ENCODE data around the gene TOPAZ1. TPM values are rescaled to one million over a fixed set of nuclear protein-coding genes. Genes with fewer than 3 reads are reported as not detected.

The TOPAZ1 gene
- polyA plus RNA-seq, 1 donor from 2014 or later, result not detected

GRCh38 chr3:44238889-44239288, 2.8 kb upstream of the TOPAZ1 start:
- Histone ChIP-seq H3K9ac (ENCODE audit: low read length) (no peak overlapping the region), H4K20me1 (ENCODE audit: insufficient read depth) (no peaks in the 10 kb centered on the region), H3K36me3 (ENCODE audit: insufficient read depth, low read length) (no peaks in the 10 kb centered on the region), H3K79me2 (replicated peaks; ENCODE audit: insufficient read depth, low read length) (no peaks in the 10 kb centered on the region), H3K27me3 (ENCODE audit: insufficient read depth, low read depth, low read length) (no peaks in the 10 kb centered on the region), H3F3A (ENCODE audit: insufficient read depth, low read length, poor library complexity, severe bottlenecking) (no peaks in the 10 kb centered on the region), H3K4me2 (ENCODE audit: low read length) (no peak overlapping the region), H3K9me3 (ENCODE audit: low read length) (no peaks in the 10 kb centered on the region), H3K9me2 (ENCODE audit: insufficient read depth, low read length) (no peaks in the 10 kb centered on the region), H2AFZ (ENCODE audit: low read depth, low read length) (no peak overlapping the region), H3K4me3 (ENCODE audit: low read length) (no peak overlapping the region), H3K27ac (ENCODE audit: low read length) (no peak overlapping the region)
- TF ChIP-seq SMC3 (conservative IDR thresholded peaks at IDR 0.05; ENCODE audit: poor library complexity) (no peak), TAF1 (IDR thresholded peaks at IDR 0.05; ENCODE audit: low read depth) (no peak), EZH2 (IDR thresholded peaks at IDR 0.05; ENCODE audit: borderline replicate concordance, insufficient read depth, low read length, poor library complexity, severe bottlenecking) (no peak), EP300 (conservative IDR thresholded peaks at IDR 0.05; ENCODE audit: poor library complexity, severe bottlenecking) (no peak), MXI1 (conservative IDR thresholded peaks at IDR 0.05; ENCODE audit: poor library complexity, severe bottlenecking) (no peak), POLR2AphosphoS5 (IDR thresholded peaks at IDR 0.05) (no peak)

GRCh38 chr3:44240061-44240460, 1.6 kb upstream of the TOPAZ1 start:
- TF ChIP-seq TAF1 (IDR thresholded peaks at IDR 0.05; ENCODE audit: low read depth) (no peak), EZH2 (IDR thresholded peaks at IDR 0.05; ENCODE audit: borderline replicate concordance, insufficient read depth, low read length, poor library complexity, severe bottlenecking) (no peak), MXI1 (conservative IDR thresholded peaks at IDR 0.05; ENCODE audit: poor library complexity, severe bottlenecking) (no peak), REST (IDR thresholded peaks at IDR 0.05; ENCODE audit: borderline replicate concordance) (no peak), POLR2AphosphoS5 (IDR thresholded peaks at IDR 0.05) (no peak), CTCF (IDR thresholded peaks at IDR 0.05; ENCODE audit: poor library complexity, severe bottlenecking) (no peak), RAD21 (conservative IDR thresholded peaks at IDR 0.05) (no peak), EP300 (conservative IDR thresholded peaks at IDR 0.05; ENCODE audit: poor library complexity, severe bottlenecking) (no peak), SMC3 (conservative IDR thresholded peaks at IDR 0.05; ENCODE audit: poor library complexity) (no peak)
- H3K4me3 ChIP-seq (ENCODE audit: low read length), result no peak overlapping the region
- H3K9ac ChIP-seq (ENCODE audit: low read length), result no peak overlapping the region

More at GRCh38 chr3:44240061-44240460, 1.6 kb upstream of the TOPAZ1 start:
- no peaks in the 10 kb centered on the region for H3K79me2 ChIP-seq (replicated peaks; ENCODE audit: insufficient read depth, low read length)
- no peaks in the 10 kb centered on the region for H3K36me3 ChIP-seq (ENCODE audit: insufficient read depth, low read length)
- H4K20me1 ChIP-seq (ENCODE audit: insufficient read depth), result no peaks in the 10 kb centered on the region
- H3F3A ChIP-seq (ENCODE audit: insufficient read depth, low read length, poor library complexity, severe bottlenecking), result no peaks in the 10 kb centered on the region
- H3K27me3 ChIP-seq (ENCODE audit: insufficient read depth, low read depth, low read length), result no peaks in the 10 kb centered on the region
- no peak overlapping the region for H3K4me2 ChIP-seq (ENCODE audit: low read length)
- no peaks in the 10 kb centered on the region for H3K9me3 ChIP-seq (ENCODE audit: low read length)
- H3K9me2 ChIP-seq (ENCODE audit: insufficient read depth, low read length), result no peaks in the 10 kb centered on the region
- no peak overlapping the region for H2AFZ ChIP-seq (ENCODE audit: low read depth, low read length)
- no peak overlapping the region for H3K27ac ChIP-seq (ENCODE audit: low read length)
